Fibroblast of lung (primary cell): ENCODE measurements around the gene FGD4.

Experiments
- CTCF ChIP-seq, 2 donors: IDR thresholded peaks in 1 of 2; conservative IDR thresholded peaks in 1 of 2; 1 replicate in 1 of 2; 2 replicates in 1 of 2; pipeline ENCODE4 v1.5.1; 2011 to 2012; ENCODE audit warnings: low read length in 2 of 2, control low read depth in 1 of 2, inconsistent platforms in 1 of 2, low read depth in 1 of 2, mild to moderate bottlenecking in 1 of 2
- EZH2 ChIP-seq: IDR thresholded peaks from 2 replicates; pipeline ENCODE4 v1.5.1; 2012; ENCODE audit warnings: low read length, control low read depth, mild to moderate bottlenecking; ENCODE audit errors: missing control alignments

DNA sequence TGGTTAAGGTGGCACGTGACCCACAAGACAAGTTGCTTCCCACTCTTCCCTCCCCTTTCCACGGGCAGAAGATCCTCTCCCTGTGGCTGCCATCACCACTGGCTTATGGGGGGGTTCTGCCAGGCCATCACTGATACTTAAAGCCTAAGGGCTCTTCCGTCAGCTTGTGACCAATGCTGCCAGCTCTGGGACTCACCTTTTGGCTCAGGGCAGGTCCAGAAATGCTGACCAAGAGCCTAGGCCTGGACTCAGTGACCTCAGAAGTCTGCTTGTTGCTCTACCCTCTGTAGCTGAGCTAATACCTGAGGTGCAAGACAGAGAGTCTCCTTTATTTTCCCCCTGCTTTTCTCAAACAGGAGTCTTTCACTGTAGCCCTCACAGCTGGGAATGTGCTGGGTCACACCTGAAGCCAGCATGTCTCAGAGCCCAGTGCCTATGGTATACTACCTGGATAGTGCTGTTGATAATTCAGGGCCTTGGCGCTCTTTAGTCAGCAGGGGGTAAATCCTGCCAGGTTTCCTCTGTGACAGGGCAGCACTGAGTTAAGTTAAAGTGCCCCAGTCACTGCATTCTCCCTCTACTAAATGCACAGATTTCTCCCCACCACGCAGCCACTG lies 19.7 kb downstream of the FGD4 start:
- TF ChIP-seq EZH2: no peak
- no peak for TF ChIP-seq CTCF (conservative IDR thresholded peaks at IDR 0.05 in 1 of 2, IDR thresholded peaks at IDR 0.05 in 1 of 2; ENCODE audit: low read depth in 1 of 2, low read length in 2 of 2)
